GM18508 (cell line): ENCODE results near the gene RNF150.

Source experiments
- ATAC-seq: cut with Tn5 transposase; IDR thresholded peaks from one replicate; pipeline ENCODE4 v1.9.1; 2021; ENCODE audit warnings: moderate number of reproducible peaks; ENCODE audit not compliant: insufficient read depth, unreplicated experiment

The RNF150 gene

GRCh38 chr4:140875746-140876452 is 257.4 kb downstream of the RNF150 start:
- no peak for ATAC-seq

DNA sequence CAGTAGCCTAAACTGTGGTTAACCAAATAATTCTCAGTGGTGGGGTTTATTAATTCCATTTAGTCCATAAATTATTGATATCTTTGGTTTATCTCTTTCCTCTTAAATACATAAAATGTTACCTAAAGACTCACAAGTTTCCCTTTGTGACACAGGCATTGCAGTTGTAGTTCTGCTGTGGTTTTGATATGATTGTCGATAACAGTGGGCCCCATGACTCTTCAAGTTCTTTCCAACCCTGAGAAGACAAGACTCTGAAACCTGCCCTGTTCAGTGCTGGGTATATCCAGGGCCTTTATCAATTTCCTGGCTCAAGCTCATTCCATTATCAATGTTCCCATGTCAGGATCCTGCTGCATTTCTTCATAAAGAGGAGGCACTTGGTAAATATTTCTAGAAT is 259.2 kb downstream of the RNF150 start:
- ATAC-seq, result no peak

DNA sequence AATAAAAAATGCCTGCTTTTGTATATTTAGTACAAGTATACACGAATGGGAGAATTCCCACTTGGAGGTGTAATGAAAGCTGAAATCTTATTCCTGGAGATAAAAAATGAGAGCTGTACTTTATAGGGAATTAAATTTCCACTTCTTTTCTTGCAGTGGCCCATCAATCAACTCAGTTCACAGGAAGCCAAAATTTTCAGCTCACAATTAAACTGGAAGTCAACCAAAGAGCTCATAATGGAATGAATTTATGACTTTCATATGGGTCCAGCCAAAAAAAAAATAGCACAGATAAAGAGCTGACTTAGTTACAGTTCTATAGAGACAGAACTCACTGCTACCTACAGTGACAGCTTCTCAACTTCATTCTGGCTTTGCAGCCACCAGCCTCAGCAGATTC is 261.9 kb downstream of the RNF150 start:
- ATAC-seq, result no peak

DNA sequence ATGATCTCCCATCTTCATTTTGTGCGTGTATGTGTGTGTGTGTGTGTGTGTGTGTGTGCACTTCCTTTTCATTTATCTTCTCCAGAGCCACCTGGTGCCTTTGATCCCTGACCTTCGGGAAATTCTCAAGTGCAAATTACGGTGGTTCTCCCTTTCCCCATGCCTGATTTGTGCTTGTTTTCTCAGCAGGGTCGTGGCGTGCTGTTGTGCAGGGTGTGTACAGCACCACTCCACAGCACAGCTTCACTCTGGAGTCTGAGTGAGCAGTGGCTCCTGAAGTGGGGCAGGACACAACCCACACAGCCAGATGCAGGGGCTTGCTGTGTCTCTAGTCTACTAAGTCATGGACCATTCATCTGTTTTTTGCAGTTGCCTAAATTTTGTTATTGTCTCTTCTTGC is 262.8 kb downstream of the RNF150 start:
- no peak for ATAC-seq

GRCh38 chr4:140869446-140869845 is 263.8 kb downstream of the RNF150 start:
- ATAC-seq, result no peak

DNA sequence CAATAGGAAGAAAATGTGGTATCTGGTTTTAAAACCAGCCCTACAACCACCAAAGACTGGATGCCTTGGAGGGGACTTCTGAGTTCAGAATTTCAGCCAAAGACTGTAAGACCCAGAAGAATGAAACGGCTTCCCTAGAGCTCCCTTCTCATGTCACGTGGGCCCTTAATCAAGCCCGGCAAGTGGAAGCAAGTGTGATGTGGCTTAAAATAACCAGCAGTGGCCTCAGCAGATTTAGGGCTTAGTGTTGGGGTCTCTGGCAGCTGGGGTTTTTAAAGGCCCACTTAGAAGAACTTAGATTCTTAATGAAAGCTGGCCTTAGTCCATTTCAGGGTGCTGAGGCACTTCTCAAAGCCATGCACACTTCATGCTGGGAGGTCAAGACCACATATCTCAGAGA is 265.9 kb downstream of the RNF150 start:
- no peak for ATAC-seq

- ATAC-seq, result no peak
Observed at GRCh38 chr4:140866492-140867005, 266.7 kb downstream of the RNF150 start.

GRCh38 chr4:140865253-140866217 is 267.7 kb downstream of the RNF150 start:
- ATAC-seq, result no peak

DNA sequence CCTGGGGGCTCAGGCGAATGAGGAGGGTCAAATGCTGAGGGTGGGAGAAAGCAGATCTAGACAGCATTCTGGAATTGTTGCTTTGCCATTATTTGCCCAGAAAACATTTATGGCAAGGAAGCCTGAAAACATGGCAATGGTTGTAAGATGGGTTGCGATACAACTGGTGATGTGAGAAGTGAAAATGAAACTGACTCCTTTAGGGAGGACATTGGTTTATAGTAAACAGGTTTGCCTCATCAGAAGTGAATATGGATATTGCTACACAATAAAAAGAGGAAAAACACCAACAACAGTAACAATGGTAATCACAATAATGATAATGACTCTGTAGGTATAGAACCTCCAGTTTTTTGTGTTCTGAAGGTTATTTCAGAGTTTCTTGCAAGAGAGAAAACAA is 270.1 kb downstream of the RNF150 start:
- no peak for ATAC-seq

GRCh38 chr4:140862177-140862442 is 271.2 kb downstream of the RNF150 start:
- ATAC-seq, result no peak

GRCh38 chr4:140861359-140862176 is 271.7 kb downstream of the RNF150 start:
- no peak for ATAC-seq

DNA sequence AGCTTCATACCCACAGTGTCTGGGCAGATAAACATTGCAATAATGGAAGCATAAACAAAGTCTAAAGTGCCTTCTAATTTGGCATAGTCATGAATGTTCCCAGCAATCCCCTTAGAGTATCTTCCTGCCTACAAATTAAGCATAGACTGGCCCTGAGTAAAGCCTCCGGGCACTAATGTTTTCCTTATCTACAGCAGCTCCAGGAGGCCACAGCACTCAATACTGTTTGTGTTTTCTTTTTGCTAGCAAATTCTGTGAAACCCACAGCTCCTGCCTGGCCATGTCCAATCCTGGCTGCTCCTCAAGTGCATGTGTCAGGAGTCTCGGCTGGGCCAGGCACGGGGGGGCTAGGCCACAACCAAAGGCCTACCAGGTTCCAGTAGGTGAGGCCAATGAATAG is 274.4 kb downstream of the RNF150 start:
- no peak for ATAC-seq

- ATAC-seq, result no peak
Observed at GRCh38 chr4:140857111-140857510, 276.2 kb downstream of the RNF150 start.

DNA sequence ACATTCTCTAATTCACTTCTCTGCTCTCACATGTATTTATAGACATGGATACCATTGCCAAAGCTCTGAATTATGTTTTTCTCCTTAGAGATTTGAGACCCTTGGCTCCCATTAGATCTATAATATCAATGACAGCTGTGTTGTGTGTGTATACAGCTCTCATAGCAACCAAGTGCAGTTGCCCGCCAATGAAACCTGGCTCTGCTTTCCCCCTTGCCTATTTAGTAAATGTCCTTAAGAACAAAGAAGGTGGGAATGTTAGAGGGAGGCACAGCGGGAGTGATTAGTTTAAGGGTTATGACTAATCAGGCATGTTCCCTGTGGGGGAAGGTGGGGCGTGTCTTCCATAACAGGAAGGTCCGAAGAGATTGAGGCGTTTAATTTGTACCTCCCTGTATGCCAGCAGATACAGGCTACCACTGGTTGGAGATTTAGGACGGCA is 276.6 kb downstream of the RNF150 start:
- ATAC-seq, result no peak

DNA sequence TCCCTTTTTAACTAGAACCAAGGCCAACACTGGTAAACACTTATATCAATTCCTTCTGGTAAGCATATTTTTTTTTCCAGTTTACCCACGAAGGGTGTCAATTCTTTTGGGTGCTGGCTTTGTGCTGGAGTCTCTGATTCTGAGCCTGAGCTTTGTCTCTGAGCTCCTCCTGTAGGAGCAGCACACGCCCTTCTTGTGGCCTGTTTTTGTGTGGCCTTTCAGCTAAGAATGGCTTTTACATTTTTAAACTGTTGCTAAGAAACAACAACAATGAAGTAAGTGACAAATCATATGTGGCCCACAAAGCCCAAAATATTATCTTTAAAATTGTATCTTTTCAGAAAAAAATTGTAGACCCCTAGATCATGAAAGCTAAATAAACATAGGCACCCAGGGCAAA is 279.1 kb downstream of the RNF150 start:
- no peak for ATAC-seq

- no peak for ATAC-seq
Observed at GRCh38 chr4:140851804-140852203, 281.5 kb downstream of the RNF150 start.

GRCh38 chr4:140851032-140851636 is 282.1 kb downstream of the RNF150 start:
- no peak for ATAC-seq

DNA sequence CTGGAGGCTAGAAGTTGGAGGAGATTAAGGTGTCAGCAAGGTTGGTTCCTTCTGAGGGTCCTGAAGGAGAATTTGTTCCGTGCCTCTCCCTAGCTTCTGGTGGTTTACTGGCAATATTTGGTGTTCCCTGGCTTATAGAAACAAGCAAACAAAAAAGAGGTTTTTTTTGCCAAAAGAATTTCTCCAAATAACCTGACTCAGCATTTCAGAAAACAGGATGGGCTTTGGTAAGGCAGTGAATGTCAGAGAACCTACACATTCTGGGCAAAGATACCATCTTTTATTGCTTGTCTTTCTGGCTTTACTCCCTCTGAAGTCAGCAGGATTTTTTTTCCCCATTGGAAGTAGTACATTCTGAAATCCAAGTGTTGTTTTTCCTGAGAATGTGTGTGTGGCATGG is 283.7 kb downstream of the RNF150 start:
- no peak for ATAC-seq

GRCh38 chr4:140846736-140847135 is 286.5 kb downstream of the RNF150 start:
- ATAC-seq, result no peak

- ATAC-seq, result no peak
Observed at GRCh38 chr4:140844061-140844460, 289.2 kb downstream of the RNF150 start.
